DOHH2 (cell line): ENCODE results near the gene NF1.

Experiments used
- H3F3A ChIP-seq: fragments of 200-600 bp; sonication (generic), shearing (Covaris generic); 2 replicates; pipeline ENCODE4 v1.6.0; 2016; ENCODE audit warnings: antibody characterized with exemption, mild to moderate bottlenecking; ENCODE audit not compliant: control insufficient read depth, insufficient read depth
- H3K27ac ChIP-seq: fragments of 200-600 bp; sonication (generic); 2 replicates; pipeline ENCODE4 v1.5.1; 2014; ENCODE audit warnings: low read depth, mild to moderate bottlenecking, low read length, moderate library complexity
- H3K27me3 ChIP-seq: fragments of 200-600 bp; sonication (generic); 2 replicates; pipeline ENCODE4 v1.6.1; 2014; ENCODE audit warnings: mild to moderate bottlenecking, low read length, mixed read lengths; ENCODE audit not compliant: control insufficient read depth
- H3K36me3 ChIP-seq: fragments of 200-600 bp; sonication (generic); 2 replicates; pipeline ENCODE4 v1.6.1; 2014; ENCODE audit warnings: mild to moderate bottlenecking, low read length, moderate library complexity, mixed read lengths; ENCODE audit not compliant: control insufficient read depth
- H3K4me1 ChIP-seq: fragments of 200-600 bp; sonication (generic); 2 replicates; pipeline ENCODE4 v1.6.1; 2014; ENCODE audit warnings: mild to moderate bottlenecking, low read length, mixed read lengths; ENCODE audit not compliant: control insufficient read depth
- H3K4me2 ChIP-seq: fragments of 200-600 bp; sonication (generic); 2 replicates; pipeline ENCODE4 v1.6.0; 2014; ENCODE audit warnings: mild to moderate bottlenecking, low read length, moderate library complexity
- H3K4me3 ChIP-seq: fragments of 200-600 bp; sonication (generic); 2 replicates; pipeline ENCODE4 v1.5.1; 2014; ENCODE audit warnings: mild to moderate bottlenecking, low read length, mixed read lengths
- H3K79me2 ChIP-seq: fragments of 200-600 bp; sonication (generic); 2 replicates; pipeline ENCODE4 v1.6.1; 2014; ENCODE audit warnings: mild to moderate bottlenecking, low read length, mixed read lengths; ENCODE audit not compliant: control insufficient read depth
- H3K9me2 ChIP-seq: fragments of 200-600 bp; sonication (generic); replicated peaks from 2 replicates; pipeline ENCODE4 v1.6.1; 2014; ENCODE audit warnings: mild to moderate bottlenecking, low read length, mixed read lengths; ENCODE audit not compliant: control insufficient read depth
- H3K9me3 ChIP-seq: fragments of 200-600 bp; sonication (generic); 2 replicates; pipeline ENCODE4 v1.6.1; 2014; ENCODE audit warnings: antibody characterized with exemption, low read length, mixed read lengths; ENCODE audit not compliant: control insufficient read depth, insufficient read depth
- H4K20me1 ChIP-seq: fragments of 200-600 bp; sonication (generic); 2 replicates; pipeline ENCODE4 v1.6.0; 2014; ENCODE audit warnings: low read depth, mild to moderate bottlenecking, antibody characterized with exemption, low read length, moderate library complexity; ENCODE audit not compliant: control insufficient read depth, insufficient read depth
- CTCF ChIP-seq: fragments of 200-600 bp; sonication (generic); IDR thresholded peaks from one replicate; pipeline ENCODE4 v1.5.1; 2014; ENCODE audit warnings: antibody characterized with exemption, mild to moderate bottlenecking, low read depth, low read length; ENCODE audit not compliant: poor library complexity, severe bottlenecking
- EZH2phosphoT487 ChIP-seq: fragments of 200-600 bp; sonication (generic); IDR thresholded peaks from 2 replicates; pipeline ENCODE4 v1.6.1; 2017; ENCODE audit warnings: borderline replicate concordance, mild to moderate bottlenecking, antibody characterized with exemption, low read length, moderate library complexity, mixed read lengths

The NF1 gene

GRCh38 chr17:31373150-31374093 lies 278.6 kb downstream of the NF1 start:
- H3K27ac ChIP-seq = no peak overlapping the region
- H3K4me2 ChIP-seq = no peak overlapping the region
- peaks cover 21% of the 10 kb centered on the region for H3K4me1 ChIP-seq
- H4K20me1 ChIP-seq = no peaks in the 10 kb centered on the region
- H3K36me3 ChIP-seq = peaks cover 36% of the 10 kb centered on the region
- no peaks in the 10 kb centered on the region for H3K79me2 ChIP-seq
- no peak overlapping the region for H3K4me3 ChIP-seq
- TF ChIP-seq EZH2phosphoT487 (no peak), CTCF (peak; percentile 59)
- no peaks in the 10 kb centered on the region for H3K9me3 ChIP-seq
- no peaks in the 10 kb centered on the region for H3K9me2 ChIP-seq
- H3K27me3 ChIP-seq = no peaks in the 10 kb centered on the region
- H3F3A ChIP-seq = peaks cover 5% of the 10 kb centered on the region; the same call in 1 of the 2 replicates

- Histone ChIP-seq H3K9me2 (no peaks in the 10 kb centered on the region), H3K4me2 (no peak overlapping the region), H3F3A (peaks cover 5% of the 10 kb centered on the region; the same call in 1 of the 2 replicates), H3K36me3 (peaks cover 36% of the 10 kb centered on the region), H3K27ac (no peak overlapping the region), H3K4me1 (peaks cover 21% of the 10 kb centered on the region), H3K79me2 (no peaks in the 10 kb centered on the region), H3K27me3 (no peaks in the 10 kb centered on the region), H3K9me3 (no peaks in the 10 kb centered on the region), H3K4me3 (no peak overlapping the region), H4K20me1 (no peaks in the 10 kb centered on the region)
- TF ChIP-seq CTCF = no peak
- TF ChIP-seq EZH2phosphoT487 = no peak
Measured at GRCh38 chr17:31374094-31374447, 279.3 kb downstream of the NF1 start.

- no peak overlapping the region for H3K4me3 ChIP-seq
- no peaks in the 10 kb centered on the region for H3K9me2 ChIP-seq
- no peaks in the 10 kb centered on the region for H3K9me3 ChIP-seq
- H3K27ac ChIP-seq = no peak overlapping the region
- no peaks in the 10 kb centered on the region for H3K27me3 ChIP-seq
- H3K79me2 ChIP-seq = no peaks in the 10 kb centered on the region
- H3K36me3 ChIP-seq = peaks cover 33% of the 10 kb centered on the region
- no peak overlapping the region for H3K4me2 ChIP-seq
- H3K4me1 ChIP-seq = peaks cover 21% of the 10 kb centered on the region
- TF ChIP-seq EZH2phosphoT487 = no peak
- TF ChIP-seq CTCF = no peak
- peaks cover 7% of the 10 kb centered on the region; the same call in 1 of the 2 replicates for H3F3A ChIP-seq
- no peaks in the 10 kb centered on the region for H4K20me1 ChIP-seq
Measured at GRCh38 chr17:31374503-31374902, 279.7 kb downstream of the NF1 start.
